Thyroid gland (tissue), 4 donors: ENCODE data around the gene ADIPOR1. TPM values are rescaled to one million over a fixed set of nuclear protein-coding genes. Genes with fewer than 3 reads are reported as not detected.
"Not testable (repeated sequence)": the region's sequence is repeated elsewhere in the genome, so short reads cannot be mapped to it uniquely, and the experiment has no call there.

Source experiments
- DNase-seq, 2 donors: peaks; one replicate each; pipeline ENCODE4 v3.0.0-alpha.2; 2019
- H3K27ac ChIP-seq, 3 donors: fragments of 200-600 bp; sonication (generic); 1 replicate in 2 of 3; 2 replicates in 1 of 3; pipeline ENCODE4 v1.5.1; 2016 to 2019; ENCODE audit warnings: mild to moderate bottlenecking in 1 of 3, moderate library complexity in 1 of 3
- H3K27me3 ChIP-seq: fragments of 200-600 bp; sonication (generic); one replicate; pipeline ENCODE4 v1.5.1; 2019
- H3K36me3 ChIP-seq, 2 donors: fragments of 200-600 bp; sonication (generic); one replicate each; pipeline ENCODE4 v1.5.1; 2016 to 2019
- H3K4me1 ChIP-seq, 2 donors: fragments of 200-600 bp; sonication (generic); one replicate each; pipeline ENCODE4 v1.5.1; 2017 to 2019
- H3K4me3 ChIP-seq, 3 donors: fragments of 200-600 bp; sonication (generic); replicated peaks in 1 of 3; 1 replicate in 2 of 3; 2 replicates in 1 of 3; pipeline ENCODE4 v1.5.1; 2016; ENCODE audit warnings: mild to moderate bottlenecking in 1 of 3
- H3K9me3 ChIP-seq: fragments of 200-600 bp; sonication (generic); one replicate; pipeline ENCODE4 v1.5.1; 2017
- POLR2A ChIP-seq, 2 donors: fragments of 450-650 bp; IDR thresholded peaks; one replicate each; pipeline ENCODE4 v1.6.1; 2017; ENCODE audit warnings: antibody characterized with exemption in 2 of 2, mild to moderate bottlenecking in 2 of 2, moderate library complexity in 1 of 2
- WGBS, 2 donors: methylation state at CpG; one replicate each; pipeline ENCODE4 v1.1.5; 2017; 5-methylcytosine and 5-hydroxymethylcytosine counted together
- intact Hi-C: fragments of 100-400 bp; cut with DNase I; formaldehyde crosslinking; loops from one replicate; pipeline ENCODE4 v1.15.1; 2023
- total RNA-seq, 4 donors: library from RNA; depleted of rRNA; stranded (reverse); fragments of >200 nt; gene quantifications; one replicate each; pipeline ENCODE4 v1.2.3, GENCODE V29; 2016
- TF ChIP-seq, protein P1 (sequence below), 6 experiments: fragments of 200-600 bp in 3 of 6; fragments of 450-650 bp in 3 of 6; sonication (generic) in 3 of 6; IDR thresholded peaks; one replicate each; pipeline ENCODE4 v1.5.1; 2016 to 2019; ENCODE audit warnings: antibody characterized with exemption in 6 of 6, mild to moderate bottlenecking in 2 of 6, inconsistent platforms in 1 of 6, moderate library complexity in 1 of 6

Gene ADIPOR1
- total RNA-seq, 4 donors from 2014 or later: 76.3 to 108 (median 81.2) TPM

DNA sequence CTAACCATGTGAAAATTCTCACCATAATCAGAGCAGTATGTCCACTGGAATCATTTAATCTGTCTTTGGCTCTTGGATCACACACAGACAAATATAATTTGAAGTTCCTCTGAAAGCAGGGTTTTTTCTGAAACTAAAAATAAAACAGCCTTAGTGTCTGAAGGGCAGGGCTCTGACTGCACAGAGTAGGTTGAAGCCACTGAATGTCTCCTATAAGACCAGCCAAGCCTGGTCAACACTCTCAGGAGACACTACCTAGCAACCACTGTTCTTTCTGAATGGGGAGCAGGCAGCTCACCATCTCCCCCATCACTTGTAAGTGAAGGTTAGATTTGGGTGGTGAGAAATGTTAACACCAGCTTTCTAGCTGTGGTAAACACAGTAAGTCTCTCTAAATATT is 33.0 kb upstream of the ADIPOR1 start:
- DNase-seq: no peak
- H3K4me3 ChIP-seq: no peak overlapping the region
- H3K9me3 ChIP-seq: no peaks in the 10 kb centered on the region
- H3K27me3 ChIP-seq: no peaks in the 10 kb centered on the region
- no peak overlapping the region for H3K27ac ChIP-seq
- intact Hi-C loops: no loop called here
- H3K4me1 ChIP-seq: no peaks in the 10 kb centered on the region
- TF ChIP-seq, protein P1, sequence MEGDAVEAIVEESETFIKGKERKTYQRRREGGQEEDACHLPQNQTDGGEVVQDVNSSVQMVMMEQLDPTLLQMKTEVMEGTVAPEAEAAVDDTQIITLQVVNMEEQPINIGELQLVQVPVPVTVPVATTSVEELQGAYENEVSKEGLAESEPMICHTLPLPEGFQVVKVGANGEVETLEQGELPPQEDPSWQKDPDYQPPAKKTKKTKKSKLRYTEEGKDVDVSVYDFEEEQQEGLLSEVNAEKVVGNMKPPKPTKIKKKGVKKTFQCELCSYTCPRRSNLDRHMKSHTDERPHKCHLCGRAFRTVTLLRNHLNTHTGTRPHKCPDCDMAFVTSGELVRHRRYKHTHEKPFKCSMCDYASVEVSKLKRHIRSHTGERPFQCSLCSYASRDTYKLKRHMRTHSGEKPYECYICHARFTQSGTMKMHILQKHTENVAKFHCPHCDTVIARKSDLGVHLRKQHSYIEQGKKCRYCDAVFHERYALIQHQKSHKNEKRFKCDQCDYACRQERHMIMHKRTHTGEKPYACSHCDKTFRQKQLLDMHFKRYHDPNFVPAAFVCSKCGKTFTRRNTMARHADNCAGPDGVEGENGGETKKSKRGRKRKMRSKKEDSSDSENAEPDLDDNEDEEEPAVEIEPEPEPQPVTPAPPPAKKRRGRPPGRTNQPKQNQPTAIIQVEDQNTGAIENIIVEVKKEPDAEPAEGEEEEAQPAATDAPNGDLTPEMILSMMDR (IDR thresholded peaks at IDR 0.05): no peak
- TF ChIP-seq POLR2A (IDR thresholded peaks at IDR 0.05): no peak
- no peaks in the 10 kb centered on the region for H3K36me3 ChIP-seq

DNA sequence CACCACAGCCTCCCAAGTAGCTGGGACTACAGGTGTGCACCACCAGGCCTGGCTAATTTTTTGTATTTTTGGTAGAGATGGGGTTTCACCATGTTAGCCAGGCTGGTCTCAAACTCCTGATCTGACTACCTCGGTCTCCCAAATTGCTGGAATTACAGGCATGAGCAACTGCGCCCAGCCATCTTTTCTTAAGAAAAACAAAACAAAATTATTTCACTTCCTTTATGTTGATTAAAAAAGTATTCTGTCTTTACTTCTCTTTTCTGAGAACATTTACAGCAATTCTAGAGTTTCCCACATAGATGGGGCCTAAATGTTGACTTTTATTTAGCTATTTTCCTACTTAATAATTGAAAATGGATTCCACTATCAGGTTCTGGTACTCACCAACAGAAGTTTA is 31.8 kb upstream of the ADIPOR1 start:
- WGBS, 2 donors: 88 to 97% methylated on average over 2 of the region's 2 CpGs
- H3K9me3 ChIP-seq: no peaks in the 10 kb centered on the region
- no peaks in the 10 kb centered on the region for H3K36me3 ChIP-seq
- no peak for TF ChIP-seq POLR2A (IDR thresholded peaks at IDR 0.05)
- TF ChIP-seq, protein P1 (IDR thresholded peaks at IDR 0.05): no peak
- no peaks in the 10 kb centered on the region for H3K27me3 ChIP-seq
- no peak overlapping the region for H3K4me3 ChIP-seq
- intact Hi-C loops: no loop called here
- H3K4me1 ChIP-seq: no peaks in the 10 kb centered on the region
- no peak overlapping the region for H3K27ac ChIP-seq
- no peak for DNase-seq

DNA sequence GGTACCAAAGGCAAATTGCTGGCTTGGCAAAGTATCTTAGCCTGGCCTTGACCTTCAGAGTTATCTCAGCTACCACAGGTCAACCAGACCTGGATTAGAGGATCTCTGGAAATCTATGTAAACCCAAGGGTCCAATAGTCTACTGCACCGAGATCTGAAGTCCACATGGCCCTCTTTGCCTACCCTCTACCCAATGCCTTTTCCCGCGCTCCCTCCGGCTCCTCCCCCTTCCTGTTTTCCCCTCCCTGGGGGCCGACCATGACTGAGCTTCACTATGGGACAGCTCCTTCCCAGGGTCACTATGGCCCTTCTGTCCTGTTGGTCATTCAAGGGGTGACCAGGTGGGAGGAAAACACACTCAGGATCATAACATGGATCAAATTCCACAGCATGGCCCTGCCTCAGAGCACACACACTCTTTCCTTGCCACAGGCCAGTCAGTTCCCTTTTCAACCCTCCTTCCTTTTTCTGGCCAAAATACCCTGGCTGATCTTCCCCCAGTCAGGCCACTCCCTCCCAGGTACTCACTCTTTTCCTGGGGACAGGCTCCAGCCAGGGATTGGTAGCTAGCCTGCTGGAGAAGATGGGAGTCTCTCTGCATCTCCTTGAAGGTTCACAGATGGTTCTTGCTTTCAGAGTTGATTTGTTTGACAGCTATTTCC is 29.9 kb upstream of the ADIPOR1 start:
- Histone ChIP-seq H3K4me1 (no peaks in the 10 kb centered on the region), H3K36me3 (no peaks in the 10 kb centered on the region), H3K27ac (no peak overlapping the region), H3K4me3 (no peak overlapping the region), H3K9me3 (no peaks in the 10 kb centered on the region), H3K27me3 (no peaks in the 10 kb centered on the region)
- intact Hi-C loops: no loop called here
- DNase-seq: no peak
- WGBS, 2 donors: 69 to 73% methylated on average over 5 of the region's 5 CpGs
- TF ChIP-seq, protein P1 (IDR thresholded peaks at IDR 0.05): no peak
- no peak for TF ChIP-seq POLR2A (IDR thresholded peaks at IDR 0.05)

DNA sequence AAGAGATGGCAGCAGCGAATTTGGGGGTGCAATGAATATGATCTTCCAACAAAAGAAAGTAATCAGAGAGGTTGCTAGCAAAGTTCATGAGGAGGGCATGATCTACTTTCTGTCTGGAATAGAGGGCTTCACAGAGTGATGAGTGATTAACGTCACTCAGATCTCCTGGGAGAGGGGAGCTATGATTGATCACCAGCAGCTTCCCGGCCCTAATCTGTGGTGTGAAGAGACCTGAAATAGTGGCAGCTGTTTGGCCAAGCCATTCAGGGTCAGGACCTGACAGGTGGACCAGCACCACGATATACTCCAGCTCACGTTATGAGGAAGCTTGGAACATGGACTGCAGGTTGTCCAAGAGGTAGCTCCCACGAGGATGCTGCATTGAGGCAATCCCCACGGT is 29.1 kb upstream of the ADIPOR1 start:
- DNase-seq: no peak
- Histone ChIP-seq H3K4me1 (no peaks in the 10 kb centered on the region), H3K9me3 (no peaks in the 10 kb centered on the region), H3K27me3 (no peaks in the 10 kb centered on the region), H3K36me3 (no peaks in the 10 kb centered on the region), H3K4me3 (no peak overlapping the region), H3K27ac (no peak overlapping the region)
- intact Hi-C loops: no loop called here
- WGBS, 2 donors: 70 to 75% methylated on average over 4 to 7 of the region's 7 CpGs
- no peak for TF ChIP-seq POLR2A (IDR thresholded peaks at IDR 0.05)
- TF ChIP-seq, protein P1 (IDR thresholded peaks at IDR 0.05): no peak

DNA sequence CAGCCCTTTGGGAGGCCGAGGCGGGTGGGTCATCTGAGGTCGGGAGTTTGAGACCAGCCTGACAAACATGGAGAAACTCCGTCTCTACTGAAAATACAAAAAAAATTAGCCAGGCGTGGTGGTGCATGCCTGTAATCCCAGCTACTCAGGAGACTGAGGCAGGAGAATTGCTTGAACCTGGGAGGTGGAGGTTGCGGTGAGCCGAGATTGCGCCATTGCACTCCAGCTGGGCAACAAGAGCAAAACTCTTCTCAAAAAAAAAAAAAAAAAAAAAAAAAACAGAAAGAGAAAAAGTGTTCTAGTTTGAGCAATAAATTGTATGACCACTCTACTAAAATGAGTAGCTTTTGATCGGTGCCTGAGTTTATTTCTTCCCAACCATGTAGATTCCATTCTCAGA is 28.0 kb upstream of the ADIPOR1 start:
- H3K27ac ChIP-seq, H3K4me1 ChIP-seq, DNase-seq, H3K4me3 ChIP-seq, H3K27me3 ChIP-seq, H3K36me3 ChIP-seq, H3K9me3 ChIP-seq, intact Hi-C loops: not testable (repeated sequence)
- WGBS, 2 donors: 76 to 80% methylated on average over 9 of the region's 9 CpGs
